Activated T-helper 2 cell treated with anti-CD3 and anti-CD28 coated beads, Interferon-gamma antibody, Interleukin-2, Interleukin-4, amounts not matched to agents 10 μg/mL and 5 μg/mL and 100 μg/mL, durations not matched to agents 14 hours and 24 hours and 36 hours (primary cell): ENCODE measurements around the gene PALM3. TPM values are rescaled to one million over a fixed set of nuclear protein-coding genes. Genes with fewer than 3 reads are reported as not detected.

ENCODE experiments used
- DNase-seq: peaks from one replicate; pipeline ENCODE4 v3.0.0; 2021; ENCODE audit warnings: low spot score
- H3K27ac Mint-ChIP-seq: one replicate; pipeline ENCODE4 v1.8.0; 2021; ENCODE audit warnings: mixed read lengths
- H3K27me3 Mint-ChIP-seq: one replicate; pipeline ENCODE4 v1.8.0; 2021; ENCODE audit warnings: low read depth, mixed read lengths
- H3K36me3 Mint-ChIP-seq: one replicate; pipeline ENCODE4 v1.8.0; 2021; ENCODE audit warnings: low read depth, mixed read lengths
- H3K4me1 Mint-ChIP-seq: one replicate; pipeline ENCODE4 v1.8.0; 2021; ENCODE audit warnings: low read depth, mixed read lengths
- H3K4me3 Mint-ChIP-seq: one replicate; pipeline ENCODE4 v1.8.0; 2021; ENCODE audit warnings: low read depth, mild to moderate bottlenecking, moderate library complexity, mixed read lengths
- H3K9me3 Mint-ChIP-seq: one replicate; pipeline ENCODE4 v1.8.0; 2021; ENCODE audit warnings: mixed read lengths
- intact Hi-C: fragments of 100-400 bp; cut with micrococcal nuclease; formaldehyde crosslinking; loops from one replicate; pipeline ENCODE4 v1.15.1; 2023
- total RNA-seq: library from RNA; stranded (reverse); gene quantifications from 2 replicates; pipeline ENCODE4 v1.2.3, GENCODE V29; 2022

Gene PALM3, protein sequence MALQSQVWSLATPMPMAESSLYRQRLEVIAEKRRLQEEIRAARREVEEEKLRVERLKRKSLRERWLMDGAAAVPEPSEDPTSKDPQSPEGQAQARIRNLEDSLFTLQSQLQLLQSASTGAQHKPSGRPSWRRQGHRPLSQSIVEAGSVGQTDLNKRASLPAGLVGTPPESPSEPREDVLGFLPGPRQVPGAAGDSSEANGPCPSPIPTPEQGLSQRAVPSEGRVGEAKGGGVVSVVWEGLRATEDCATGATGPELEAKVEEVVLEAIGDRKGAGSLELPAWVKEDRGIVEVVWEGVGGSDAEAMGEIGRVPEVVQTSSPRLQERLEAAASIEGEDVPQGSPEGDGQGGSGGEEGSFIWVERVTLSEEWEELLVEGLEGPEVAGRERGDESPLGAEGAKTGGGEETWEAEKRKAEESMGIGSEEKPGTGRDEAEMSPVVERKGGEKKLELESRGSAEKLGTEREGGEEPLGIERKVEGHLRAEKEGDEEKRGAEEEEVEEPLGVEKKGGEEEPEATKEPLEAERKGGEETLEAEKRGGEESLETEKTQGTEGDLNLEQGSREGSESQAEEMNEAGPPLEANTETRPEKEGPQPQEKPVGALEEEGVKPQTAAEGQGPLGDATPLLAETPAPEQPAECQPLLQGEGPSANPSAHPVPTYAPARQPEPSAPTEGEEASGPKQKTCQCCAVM
- 0.34 TPM in 1 of 2 replicates, not detected in the other for total RNA-seq

DNA sequence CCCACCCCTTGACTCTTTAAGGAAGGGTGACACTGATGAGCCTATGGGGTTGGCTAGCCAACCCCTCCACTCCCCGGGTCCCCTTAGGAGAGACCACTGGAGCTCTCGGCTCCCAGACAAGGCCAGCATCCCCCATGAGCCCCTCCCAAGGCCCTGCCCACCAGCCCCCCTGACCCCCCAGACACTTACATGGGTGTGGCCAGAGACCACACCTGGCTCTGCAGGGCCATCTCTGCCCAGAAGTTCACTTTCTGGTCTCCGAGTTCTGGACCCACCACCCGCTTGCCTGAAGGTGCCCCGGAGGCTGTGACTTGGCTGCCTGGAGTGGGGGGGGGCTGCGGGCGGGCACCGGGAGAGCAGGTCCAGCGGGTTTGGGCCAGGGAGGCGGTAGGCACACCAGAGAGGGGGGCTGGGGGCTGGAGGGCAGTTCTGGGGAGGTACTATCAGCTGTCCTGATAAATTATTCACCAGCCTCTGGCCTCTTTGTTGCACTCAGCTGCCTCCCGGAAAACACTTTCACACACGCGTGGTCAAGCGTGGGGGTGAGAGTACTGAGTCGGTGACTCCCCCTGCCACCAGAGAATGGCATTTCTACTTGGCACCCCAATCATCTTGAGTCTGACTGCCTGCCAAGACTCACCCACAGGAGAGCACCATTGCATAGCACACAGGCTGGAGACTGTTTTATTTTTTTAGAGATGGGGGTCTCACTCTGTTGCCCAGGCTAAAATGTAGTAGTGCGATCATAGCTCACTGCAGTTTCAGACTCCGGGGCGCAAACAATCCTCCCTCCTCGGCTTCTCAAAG lies at the start of gene PALM3:
PALM3 (minus strand) TSS at position 326 of the 807 bp plus-strand sequence; CDS start at position 230, 96 bp downstream.
- Mint-ChIP-seq H3K9me3 (no peaks in the 10 kb centered on the region), H3K27ac (no peak within 1 kb of the TSS), H3K36me3 (no peaks in the 10 kb centered on the region), H3K4me1 (peaks cover 16% of the 10 kb centered on the region), H3K4me3 (no peak within 1 kb of the TSS), H3K27me3 (peaks cover 31% of the 10 kb centered on the region)
- intact Hi-C loops: no loop called here
- no peak for DNase-seq

DNA sequence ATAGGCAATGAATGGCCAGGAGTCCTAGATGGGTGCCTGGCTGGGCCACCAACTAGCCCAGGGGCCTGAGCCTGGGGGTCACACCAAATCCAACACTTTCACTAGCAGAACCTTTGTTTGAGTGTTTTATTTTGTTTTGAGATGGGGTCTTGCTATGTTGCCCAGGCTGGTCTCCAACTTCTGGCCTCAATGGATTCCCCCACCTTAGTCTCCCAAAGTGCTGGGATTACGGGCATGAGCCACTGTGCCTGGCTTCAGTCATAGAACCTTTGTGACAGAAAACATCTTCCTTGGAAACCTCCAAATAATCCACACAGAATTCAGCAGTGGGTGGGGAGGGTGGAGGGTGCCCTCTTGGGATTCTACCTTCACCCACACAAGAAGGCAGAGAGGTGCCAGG lies 49.6 kb upstream of the PALM3 start:
- H3K27ac Mint-ChIP-seq: no peak overlapping the region
- no peaks in the 10 kb centered on the region for H3K27me3 Mint-ChIP-seq
- no peak overlapping the region for H3K4me3 Mint-ChIP-seq
- DNase-seq: no peak
- H3K4me1 Mint-ChIP-seq: peaks cover 18% of the 10 kb centered on the region
- H3K36me3 Mint-ChIP-seq: no peaks in the 10 kb centered on the region
- no peaks in the 10 kb centered on the region for H3K9me3 Mint-ChIP-seq
- intact Hi-C loops: no loop called here

DNA sequence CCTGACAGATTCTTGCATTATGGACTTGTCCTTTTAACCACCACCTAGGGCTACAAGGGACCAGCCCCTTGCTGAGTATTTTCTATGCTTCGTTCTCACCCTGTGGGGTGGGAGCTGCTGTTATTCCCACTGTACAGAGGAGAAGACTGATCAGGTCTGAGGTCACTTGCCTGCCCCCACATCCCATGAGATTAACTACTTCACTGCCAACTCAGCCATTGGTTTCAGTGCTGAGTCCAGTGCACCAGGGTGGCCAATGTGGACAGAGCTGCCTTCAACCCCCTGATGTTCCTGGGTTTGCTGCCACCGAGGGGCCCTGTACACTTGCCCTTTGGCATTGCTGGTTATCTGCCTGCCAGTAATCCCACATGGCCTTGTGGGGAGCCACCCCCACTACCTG lies 48.8 kb upstream of the PALM3 start:
- intact Hi-C loops: no loop called here

DNA sequence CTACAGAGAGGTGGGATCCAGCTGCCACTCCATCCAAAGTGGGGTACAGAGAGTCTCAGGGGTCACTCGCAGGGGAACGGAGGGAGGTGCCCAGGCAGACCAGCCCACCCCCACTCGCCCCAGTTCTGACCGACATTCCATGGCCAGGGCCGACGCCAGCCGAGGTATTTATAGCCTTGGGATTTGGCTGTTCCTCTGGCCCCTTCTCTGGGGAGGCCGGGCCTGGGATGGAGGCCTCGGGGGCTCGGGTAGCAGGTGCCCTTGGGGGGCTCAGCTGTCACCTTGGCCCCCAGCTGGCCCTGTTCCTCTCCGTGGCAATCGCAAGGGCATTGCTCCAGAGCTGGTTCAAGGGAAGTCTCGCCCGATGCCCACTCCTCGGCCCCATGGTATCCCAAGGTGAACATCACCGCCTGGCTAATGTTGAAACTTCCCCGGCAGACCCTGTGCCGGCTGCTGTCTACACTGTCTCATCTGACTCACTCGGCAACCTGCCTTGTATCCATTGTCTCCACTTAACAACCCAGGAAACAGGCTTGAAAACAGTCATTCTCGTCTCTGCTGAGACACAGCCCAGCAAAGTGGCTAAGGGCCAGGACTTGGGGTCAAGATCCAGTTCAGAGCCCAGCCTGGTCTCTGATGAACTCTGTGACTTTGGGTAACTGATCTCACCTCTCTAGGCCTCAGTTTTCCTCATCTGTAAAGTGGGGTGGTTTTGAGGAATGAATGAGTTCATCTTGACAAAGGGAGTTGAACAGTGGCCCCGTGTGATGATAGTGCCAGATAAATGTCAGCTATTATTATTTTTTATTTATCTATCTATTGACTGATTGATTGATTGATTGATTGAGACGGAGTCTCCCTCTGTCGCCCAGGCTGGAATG lies 45.9 kb upstream of the PALM3 start:
- H3K27ac Mint-ChIP-seq: no peak overlapping the region

More for the DNA sequence above, 48.8 kb upstream of the PALM3 start:
- H3K4me3 Mint-ChIP-seq: no peak overlapping the region
- peaks cover 13% of the 10 kb centered on the region for H3K4me1 Mint-ChIP-seq
- no peak for DNase-seq
- no peak overlapping the region for H3K27ac Mint-ChIP-seq
- no peaks in the 10 kb centered on the region for H3K27me3 Mint-ChIP-seq
- peaks cover 3% of the 10 kb centered on the region for H3K36me3 Mint-ChIP-seq
- no peaks in the 10 kb centered on the region for H3K9me3 Mint-ChIP-seq

DNA sequence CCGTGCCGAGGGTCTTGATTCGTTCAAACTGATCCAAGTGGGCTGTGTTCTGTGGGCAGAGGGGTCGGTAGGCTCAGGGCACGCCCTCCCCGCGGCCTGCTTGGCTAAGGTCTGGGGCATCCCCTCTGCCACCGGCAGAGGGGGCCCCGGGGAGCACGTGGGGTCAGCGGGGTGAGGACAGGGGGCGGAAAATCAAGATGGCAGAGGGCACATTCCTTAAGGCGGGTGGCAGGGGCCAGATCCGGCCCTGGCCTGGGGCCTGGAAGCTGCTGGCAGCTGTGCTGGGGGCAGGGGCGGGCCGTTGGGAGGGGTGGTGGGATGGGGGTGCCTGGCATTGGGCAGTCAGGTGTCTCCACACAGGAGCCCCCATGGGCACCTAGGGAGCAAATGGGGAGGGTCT lies 45.0 kb upstream of the PALM3 start:
- no peak for DNase-seq
- Mint-ChIP-seq H3K36me3 (peaks cover 5% of the 10 kb centered on the region), H3K9me3 (no peaks in the 10 kb centered on the region), H3K4me3 (no peak overlapping the region), H3K27me3 (no peaks in the 10 kb centered on the region), H3K4me1 (peaks cover 3% of the 10 kb centered on the region), H3K27ac (no peak overlapping the region)
- intact Hi-C loops: no loop called here

More for the DNA sequence above, 45.9 kb upstream of the PALM3 start:
- Mint-ChIP-seq H3K4me3 (no peak overlapping the region), H3K27me3 (no peaks in the 10 kb centered on the region), H3K4me1 (peaks cover 4% of the 10 kb centered on the region), H3K9me3 (no peaks in the 10 kb centered on the region), H3K36me3 (peaks cover 5% of the 10 kb centered on the region)
- DNase-seq: no peak
- intact Hi-C loops: no loop called here

DNA sequence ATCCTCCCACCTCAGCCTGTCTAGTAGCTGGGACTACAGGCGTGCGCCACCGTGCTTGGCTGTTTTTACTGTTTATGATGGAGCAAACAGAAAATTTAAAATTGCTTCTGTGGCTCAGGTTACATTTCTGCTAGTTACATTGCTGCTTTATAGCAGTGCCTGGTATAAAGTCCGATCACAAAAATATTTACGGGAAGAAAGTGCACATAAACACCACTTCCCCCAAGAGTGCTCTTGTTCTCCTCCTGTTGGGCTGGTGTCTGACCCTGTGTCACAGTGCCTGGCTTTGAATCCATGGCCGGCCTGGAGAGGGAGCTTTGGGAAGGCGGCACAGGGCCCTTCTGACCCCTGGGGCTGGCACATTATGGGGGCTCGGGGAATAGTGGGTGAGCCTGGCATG lies 43.8 kb upstream of the PALM3 start:
- Mint-ChIP-seq H3K4me1 (no peaks in the 10 kb centered on the region), H3K27me3 (no peaks in the 10 kb centered on the region), H3K27ac (no peak overlapping the region), H3K36me3 (peaks cover 9% of the 10 kb centered on the region), H3K9me3 (no peaks in the 10 kb centered on the region), H3K4me3 (no peak overlapping the region)
- no peak for DNase-seq
- intact Hi-C loops: no loop called here

DNA sequence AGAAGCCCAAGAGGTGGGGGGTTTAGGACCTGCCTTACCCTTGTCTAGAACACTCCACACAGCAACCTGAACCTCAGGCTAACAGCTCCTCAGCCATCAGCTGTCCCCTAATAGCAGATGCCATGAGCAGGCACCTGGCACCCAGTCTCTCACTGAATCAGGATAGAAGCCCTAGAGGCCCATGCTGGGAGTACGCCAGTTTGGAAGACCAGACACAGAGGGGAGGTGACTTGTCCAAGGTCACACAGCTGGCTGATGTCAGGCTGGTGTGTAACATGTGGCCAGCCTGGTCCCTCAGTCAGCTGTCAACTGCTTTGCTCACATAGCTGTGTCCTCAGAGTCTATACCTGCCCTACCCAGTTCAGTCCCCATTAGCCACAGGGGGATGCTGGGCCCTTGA lies 41.4 kb upstream of the PALM3 start:
- peaks cover 10% of the 10 kb centered on the region for H3K36me3 Mint-ChIP-seq
- no peak overlapping the region for H3K4me3 Mint-ChIP-seq
- H3K27ac Mint-ChIP-seq: no peak overlapping the region
- H3K4me1 Mint-ChIP-seq: no peaks in the 10 kb centered on the region
- no peaks in the 10 kb centered on the region for H3K27me3 Mint-ChIP-seq
- no peak for DNase-seq
- intact Hi-C loops: no loop called here
- no peaks in the 10 kb centered on the region for H3K9me3 Mint-ChIP-seq

DNA sequence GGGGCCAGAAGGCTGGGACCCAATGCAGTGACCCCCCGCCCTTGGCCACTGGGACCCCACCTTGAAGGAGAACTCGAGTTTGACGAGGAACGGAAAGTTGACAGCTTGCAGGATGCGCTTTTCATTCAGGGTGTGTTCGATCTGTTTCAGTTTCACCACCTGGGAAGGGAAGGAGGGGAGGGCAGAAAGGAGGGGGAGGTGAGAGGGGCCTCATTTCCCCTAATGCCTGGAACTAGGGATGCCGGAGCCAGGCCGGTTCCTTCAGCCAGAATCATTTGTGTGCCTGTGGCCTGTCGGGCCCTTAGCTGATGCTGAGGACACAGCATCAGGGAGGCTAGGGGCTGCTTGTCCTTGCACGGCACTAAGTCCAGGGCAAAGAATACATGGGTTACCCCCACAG lies 40.9 kb upstream of the PALM3 start:
- no peaks in the 10 kb centered on the region for H3K9me3 Mint-ChIP-seq
- intact Hi-C loops: no loop called here
- peaks cover 10% of the 10 kb centered on the region for H3K36me3 Mint-ChIP-seq
- no peak overlapping the region for H3K4me3 Mint-ChIP-seq
- no peak overlapping the region for H3K27ac Mint-ChIP-seq
- no peaks in the 10 kb centered on the region for H3K4me1 Mint-ChIP-seq
- DNase-seq: no peak
- no peaks in the 10 kb centered on the region for H3K27me3 Mint-ChIP-seq

DNA sequence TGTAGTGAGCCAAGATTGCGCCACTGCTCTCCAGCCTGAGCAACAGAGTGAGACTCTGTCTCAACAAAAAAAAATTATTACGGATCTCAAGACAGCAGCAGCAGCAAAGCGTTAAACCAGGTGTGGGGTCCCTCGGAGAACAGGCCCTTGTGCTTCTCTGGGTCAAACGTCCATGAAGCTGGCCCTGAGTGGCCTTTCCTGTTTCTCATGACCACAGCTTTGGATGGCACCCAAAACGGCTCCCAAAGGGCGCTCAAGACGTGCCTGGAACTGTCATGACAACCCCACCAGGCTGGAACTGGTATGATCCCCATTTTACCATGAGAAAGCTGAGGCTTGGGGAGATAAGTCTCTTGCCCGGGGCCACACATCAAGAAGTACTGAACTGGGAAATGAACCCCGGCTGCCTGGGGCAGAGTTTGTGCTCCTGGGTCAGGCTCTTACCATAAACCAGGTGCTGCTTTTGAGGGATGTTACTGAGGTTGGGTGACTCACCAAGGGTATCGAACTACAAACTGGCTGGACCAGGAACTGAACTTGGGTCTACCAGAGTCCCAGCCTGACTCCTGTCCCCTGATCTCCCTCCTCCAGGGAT lies 40.3 kb upstream of the PALM3 start:
- Mint-ChIP-seq H3K36me3 (peaks cover 11% of the 10 kb centered on the region), H3K27me3 (no peaks in the 10 kb centered on the region), H3K4me3 (no peak overlapping the region), H3K4me1 (no peaks in the 10 kb centered on the region), H3K27ac (no peak overlapping the region), H3K9me3 (no peaks in the 10 kb centered on the region)
- no peak for DNase-seq
- intact Hi-C loops: no loop called here

DNA sequence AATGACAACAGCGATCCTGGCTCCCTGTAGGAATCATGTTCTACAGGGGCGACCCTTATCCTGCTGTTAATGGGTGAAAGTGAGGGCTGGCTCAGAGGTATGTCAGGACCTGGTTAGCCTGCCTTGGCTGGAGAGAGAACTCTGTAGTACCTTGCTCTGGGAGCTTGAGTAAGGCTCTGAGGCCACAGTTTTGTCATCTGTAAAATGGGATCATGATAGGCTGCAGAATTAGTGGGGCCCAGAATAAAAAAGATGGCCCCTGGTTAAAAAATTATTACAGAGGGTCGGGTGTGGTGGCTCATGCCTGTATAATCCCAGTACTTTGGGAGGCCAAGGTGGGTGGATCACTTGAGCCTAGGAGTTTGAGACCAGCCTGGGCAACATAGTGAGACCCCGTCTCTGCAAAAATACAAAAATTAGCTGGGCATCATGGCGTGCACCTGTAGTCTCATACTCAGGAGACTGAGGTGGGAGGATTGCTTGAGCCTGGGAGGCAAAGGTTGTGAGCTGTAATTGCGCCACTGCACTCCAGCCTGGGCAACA lies 39.2 kb upstream of the PALM3 start:
- intact Hi-C loops: no loop called here
- no peaks in the 10 kb centered on the region for H3K9me3 Mint-ChIP-seq
- H3K36me3 Mint-ChIP-seq: peaks cover 19% of the 10 kb centered on the region
- no peaks in the 10 kb centered on the region for H3K4me1 Mint-ChIP-seq
- H3K4me3 Mint-ChIP-seq: no peak overlapping the region
- no peak overlapping the region for H3K27ac Mint-ChIP-seq
- H3K27me3 Mint-ChIP-seq: no peaks in the 10 kb centered on the region
- no peak for DNase-seq

DNA sequence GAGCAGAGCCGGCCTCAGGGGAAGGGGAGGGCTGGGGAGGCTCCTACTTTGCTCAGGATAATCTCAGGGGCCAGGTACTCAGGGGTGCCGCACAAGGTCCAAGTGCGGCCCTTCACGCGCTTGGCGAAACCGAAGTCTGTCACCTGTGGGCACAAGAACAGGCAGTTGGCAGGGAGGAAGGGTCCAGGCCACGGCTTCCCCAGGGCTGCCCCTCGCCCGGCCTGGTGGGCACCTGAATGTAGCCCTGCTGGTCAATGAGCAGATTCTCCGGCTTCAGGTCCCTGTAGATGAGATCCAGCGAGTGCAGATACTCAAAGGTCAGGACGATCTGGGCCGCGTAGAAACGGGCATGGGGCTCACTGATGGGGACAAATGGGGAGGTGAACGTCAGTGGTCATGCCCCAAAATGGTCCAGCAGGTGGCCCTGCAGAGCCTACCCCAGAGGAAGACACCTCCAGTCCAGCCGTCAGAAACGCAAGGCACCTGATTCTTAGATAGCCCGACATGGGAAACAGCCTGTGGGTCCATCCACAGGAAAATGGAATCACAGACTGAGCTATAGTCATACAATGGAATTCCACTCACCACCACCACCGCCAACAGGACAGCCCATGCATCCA lies 35.8 kb upstream of the PALM3 start:
- intact Hi-C loops: no loop called here
- DNase-seq: no peak
- Mint-ChIP-seq H3K4me3 (no peak overlapping the region), H3K9me3 (peaks cover 16% of the 10 kb centered on the region), H3K4me1 (no peaks in the 10 kb centered on the region), H3K27ac (no peak overlapping the region), H3K36me3 (peaks cover 27% of the 10 kb centered on the region), H3K27me3 (no peaks in the 10 kb centered on the region)
